MM.1S (cell line): ENCODE data around the gene APOBEC3H.

Experiments used
- EZH2 ChIP-seq: fragments of 300-600 bp; sonication (generic); optimal IDR thresholded peaks from 2 replicates; pipeline ENCODE3; 2017; ENCODE audit warnings: low read depth, mild to moderate bottlenecking, antibody characterized with exemption, low read length, mixed read lengths
- TF ChIP-seq, protein P1 (sequence below): fragments of 300-600 bp; sonication (generic); IDR thresholded peaks from 2 replicates; pipeline ENCODE4 v1.5.1; 2016; ENCODE audit warnings: antibody characterized with exemption, low read length, mixed read lengths

DNA sequence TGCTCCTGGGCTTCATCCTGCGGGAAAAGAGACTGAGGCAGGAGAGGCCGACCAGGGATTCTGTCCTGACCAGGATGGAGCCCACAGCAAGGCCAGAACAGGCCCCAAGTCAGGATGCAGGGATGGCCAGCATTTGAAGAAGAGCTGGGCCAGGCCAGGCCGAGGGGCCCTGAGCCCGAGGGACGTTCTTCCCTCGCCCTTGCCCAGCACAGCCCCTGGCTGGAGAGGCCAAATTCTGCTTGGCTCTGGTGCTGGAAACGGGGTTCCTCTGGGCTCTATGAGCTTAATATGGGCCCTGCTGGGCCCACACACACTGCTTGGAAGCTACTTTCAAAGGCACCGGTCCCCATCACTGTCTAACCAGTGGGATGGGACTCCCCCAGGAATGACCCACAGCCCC is 12.4 kb upstream of the APOBEC3H start:
- TF ChIP-seq, protein P1, sequence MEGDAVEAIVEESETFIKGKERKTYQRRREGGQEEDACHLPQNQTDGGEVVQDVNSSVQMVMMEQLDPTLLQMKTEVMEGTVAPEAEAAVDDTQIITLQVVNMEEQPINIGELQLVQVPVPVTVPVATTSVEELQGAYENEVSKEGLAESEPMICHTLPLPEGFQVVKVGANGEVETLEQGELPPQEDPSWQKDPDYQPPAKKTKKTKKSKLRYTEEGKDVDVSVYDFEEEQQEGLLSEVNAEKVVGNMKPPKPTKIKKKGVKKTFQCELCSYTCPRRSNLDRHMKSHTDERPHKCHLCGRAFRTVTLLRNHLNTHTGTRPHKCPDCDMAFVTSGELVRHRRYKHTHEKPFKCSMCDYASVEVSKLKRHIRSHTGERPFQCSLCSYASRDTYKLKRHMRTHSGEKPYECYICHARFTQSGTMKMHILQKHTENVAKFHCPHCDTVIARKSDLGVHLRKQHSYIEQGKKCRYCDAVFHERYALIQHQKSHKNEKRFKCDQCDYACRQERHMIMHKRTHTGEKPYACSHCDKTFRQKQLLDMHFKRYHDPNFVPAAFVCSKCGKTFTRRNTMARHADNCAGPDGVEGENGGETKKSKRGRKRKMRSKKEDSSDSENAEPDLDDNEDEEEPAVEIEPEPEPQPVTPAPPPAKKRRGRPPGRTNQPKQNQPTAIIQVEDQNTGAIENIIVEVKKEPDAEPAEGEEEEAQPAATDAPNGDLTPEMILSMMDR = no peak
- TF ChIP-seq EZH2 = no peak
